Uterus (tissue), 2 donors: Measurements from ENCODE around the gene UFSP1.

ENCODE experiments used
- CTCF ChIP-seq, 4 experiments: fragments of 200-600 bp in 2 of 4; fragments of 450-650 bp in 2 of 4; sonication (generic) in 2 of 4; IDR thresholded peaks; one replicate each; pipeline ENCODE4 v1.5.1; 2016 to 2019; ENCODE audit warnings: antibody characterized with exemption in 4 of 4, mild to moderate bottlenecking in 2 of 4, moderate library complexity in 1 of 4
- POLR2A ChIP-seq, 2 donors: fragments of 450-650 bp; IDR thresholded peaks; one replicate each; pipeline ENCODE4 v1.6.1; 2016; ENCODE audit warnings: antibody characterized with exemption in 2 of 2, mild to moderate bottlenecking in 1 of 2, moderate library complexity in 1 of 2

- no peak for TF ChIP-seq CTCF (IDR thresholded peaks at IDR 0.05)
- no peak for TF ChIP-seq POLR2A (IDR thresholded peaks at IDR 0.05)
These were observed 11.5 kb upstream of the UFSP1 start for GRCh38 chr7:100900978-100901377.
